Raji (cell line): Measurements from ENCODE around the gene DAB2IP.

Experiments used
- POLR2A ChIP-seq: IDR thresholded peaks from 2 replicates; pipeline ENCODE4 v1.6.1; 2011; ENCODE audit warnings: low read depth, low read length, control low read depth; ENCODE audit not compliant: insufficient read depth

The DAB2IP gene

DNA sequence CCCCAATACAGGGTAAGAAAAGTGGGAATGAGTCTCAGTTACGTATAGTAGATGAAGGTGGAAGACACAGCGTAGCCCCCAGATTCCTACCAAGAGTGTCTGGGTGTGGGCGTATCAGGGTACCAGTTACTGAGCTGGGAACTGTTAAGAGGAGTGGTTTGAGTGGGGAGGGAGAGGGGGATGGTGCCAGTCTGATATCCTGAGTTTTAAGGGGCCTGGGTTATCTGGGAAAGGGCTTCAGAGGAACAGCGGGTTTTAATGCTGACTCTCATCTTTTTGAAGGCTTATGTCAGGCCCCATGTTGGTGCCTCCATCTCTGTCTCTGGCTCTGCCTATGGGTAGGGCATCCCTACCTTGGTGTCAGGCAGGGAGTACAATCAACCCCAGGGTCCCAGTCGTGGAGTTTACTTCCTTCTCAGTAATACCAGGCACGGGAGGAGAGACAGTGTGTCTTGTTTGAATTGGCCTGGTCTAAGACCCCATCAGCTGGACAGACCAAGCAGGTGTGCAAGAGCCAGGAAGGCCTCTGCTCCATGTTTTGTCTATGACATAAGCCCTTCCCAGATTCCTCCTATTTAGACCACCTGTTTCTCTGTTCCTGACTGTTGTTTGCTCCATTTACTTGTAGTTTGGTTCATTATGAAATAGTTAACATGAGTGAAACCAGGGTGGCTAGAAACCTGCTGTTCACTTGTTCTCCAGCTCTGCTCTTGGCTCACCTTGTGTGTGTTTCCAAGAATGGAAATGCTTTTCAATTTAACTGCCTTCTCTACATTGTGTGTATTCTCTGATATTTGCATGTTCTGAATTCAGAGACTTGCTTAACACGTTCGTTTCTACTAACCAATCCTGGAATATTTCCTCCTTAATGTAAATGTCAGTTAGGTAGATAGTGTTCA is 125.6 kb downstream of the DAB2IP start:
- TF ChIP-seq POLR2A = no peak

DNA sequence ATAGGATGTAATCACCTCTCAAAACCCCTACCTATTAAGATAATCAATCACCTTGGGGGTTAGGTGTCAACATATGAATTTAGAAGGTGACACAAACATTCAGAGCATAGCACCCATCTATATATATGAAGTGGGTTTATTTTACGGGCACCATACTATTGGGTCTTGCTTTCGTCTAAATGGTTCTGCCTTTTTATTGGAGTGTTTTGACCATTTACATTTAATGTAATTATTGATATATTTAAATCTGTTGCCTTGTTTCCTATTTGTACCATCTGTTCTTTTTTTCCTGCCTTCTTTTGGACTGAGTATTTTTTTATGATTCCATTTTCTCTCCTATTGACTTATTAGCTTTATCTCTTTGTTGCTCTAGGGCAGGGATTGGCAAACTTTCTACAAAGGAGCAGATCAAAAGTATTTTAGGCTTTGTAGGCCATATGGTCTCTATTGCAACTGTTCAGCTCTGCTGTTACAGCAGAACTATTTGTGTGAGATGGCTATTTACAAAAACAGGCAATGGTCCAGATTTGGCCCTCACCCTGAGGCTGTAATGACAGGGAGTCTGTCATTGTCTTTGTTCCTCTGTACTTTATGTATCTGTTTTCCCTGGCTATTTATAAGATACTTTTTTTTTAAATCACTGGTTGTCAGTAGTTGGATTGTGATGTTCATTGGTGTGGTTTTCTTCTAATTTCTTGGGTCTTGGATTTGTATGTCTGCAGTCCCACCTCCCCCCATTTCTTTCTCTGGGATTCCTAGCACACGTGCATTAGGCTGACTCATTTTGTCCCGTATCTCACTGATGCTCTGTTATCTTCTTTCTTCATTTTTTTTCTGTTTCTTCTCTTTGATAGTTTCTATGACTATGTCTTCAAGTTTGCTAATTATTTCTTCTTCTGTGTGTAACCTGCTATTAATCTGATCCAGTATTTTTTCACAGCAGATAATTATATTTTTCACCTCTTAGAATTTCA is 127.1 kb downstream of the DAB2IP start:
- no peak for TF ChIP-seq POLR2A

- TF ChIP-seq POLR2A = no peak
Observed at GRCh38 chr9:121779381-121780117, 128.1 kb downstream of the DAB2IP start.

GRCh38 chr9:121780177-121781040 is 129.0 kb downstream of the DAB2IP start:
- TF ChIP-seq POLR2A = no peak

DNA sequence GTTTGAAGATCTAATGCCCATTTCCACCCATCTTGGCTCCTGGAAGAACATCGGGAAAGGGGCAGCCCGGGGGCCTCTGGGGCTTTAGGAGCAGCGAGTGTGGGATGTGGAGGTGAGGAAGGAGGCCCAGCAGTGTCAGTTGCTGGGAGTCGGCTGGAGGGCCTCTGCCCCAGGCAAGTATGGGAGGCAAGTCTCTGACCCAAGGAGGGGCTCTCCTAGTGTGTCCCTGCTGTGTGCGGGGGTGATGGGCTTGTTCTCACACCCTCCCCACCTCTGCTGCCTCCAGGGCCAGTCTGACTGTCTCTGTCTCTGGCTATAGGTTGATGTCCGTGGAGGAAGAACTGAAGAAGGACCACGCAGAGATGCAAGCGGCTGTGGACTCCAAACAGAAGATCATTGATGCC is 129.7 kb downstream of the DAB2IP start:
- no peak for TF ChIP-seq POLR2A

DNA sequence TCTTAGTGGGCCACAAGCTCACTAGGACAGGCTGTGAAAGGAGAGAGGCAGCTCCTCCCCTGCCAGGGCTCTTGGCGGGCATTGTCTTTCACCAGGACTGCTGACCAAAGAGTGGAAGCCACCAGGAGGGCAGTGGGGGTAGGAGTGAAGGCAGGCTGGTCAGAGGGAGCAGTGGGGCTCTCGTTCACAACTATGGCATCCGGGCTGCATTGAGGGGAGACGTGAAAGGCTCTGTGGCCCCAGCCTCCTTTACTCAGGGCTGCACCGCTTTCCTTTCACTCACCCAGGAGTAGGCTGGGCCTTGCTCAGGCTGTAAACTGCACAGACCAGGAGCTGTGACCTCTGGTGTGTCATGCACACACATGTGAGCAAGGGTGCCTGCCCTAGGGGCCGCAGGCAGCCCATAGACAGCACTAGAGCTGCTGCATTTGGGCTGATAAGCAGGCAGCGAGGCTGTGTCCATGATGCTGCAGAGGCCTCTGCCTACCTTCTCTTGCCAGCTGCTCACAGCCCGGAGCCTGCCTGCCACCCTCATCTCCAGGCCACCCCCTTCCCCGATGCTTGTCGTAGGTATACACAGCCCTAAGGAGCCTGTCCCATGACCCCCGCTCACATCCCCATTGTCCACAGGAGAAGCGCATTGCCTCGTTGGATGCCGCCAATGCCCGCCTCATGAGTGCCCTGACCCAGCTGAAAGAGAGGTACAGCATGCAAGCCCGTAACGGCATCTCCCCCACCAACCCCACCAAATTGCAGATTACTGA is 130.4 kb downstream of the DAB2IP start:
- TF ChIP-seq POLR2A = no peak

- no peak for TF ChIP-seq POLR2A
Observed at GRCh38 chr9:121782514-121783110, 131.2 kb downstream of the DAB2IP start.

DNA sequence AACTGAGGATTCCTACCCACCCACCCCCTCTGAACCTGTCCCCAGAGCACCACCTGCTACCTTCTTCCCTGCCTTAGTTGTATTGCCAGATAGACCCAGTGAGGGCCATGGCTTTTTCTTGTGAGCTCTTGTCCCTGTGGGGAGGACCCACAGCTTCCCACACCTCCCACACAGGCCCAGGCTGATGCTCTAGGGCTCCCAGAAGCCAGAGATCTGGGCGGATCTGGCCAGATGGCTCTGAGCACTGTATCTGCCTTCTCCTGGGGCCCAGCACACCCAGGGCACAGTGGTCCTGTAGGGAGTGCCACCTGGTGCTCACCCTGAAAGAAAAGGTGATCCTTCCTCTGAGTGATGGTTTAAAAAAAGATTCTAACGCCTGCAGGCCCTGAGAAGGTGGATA is 131.7 kb downstream of the DAB2IP start:
- no peak for TF ChIP-seq POLR2A

- no peak for TF ChIP-seq POLR2A
Observed at GRCh38 chr9:121783521-121784507, 132.4 kb downstream of the DAB2IP start.

GRCh38 chr9:121784731-121785411 is 133.4 kb downstream of the DAB2IP start:
- no peak for TF ChIP-seq POLR2A
